Stimulated activated CD4-positive, alpha-beta T cell treated with anti-CD3 and anti-CD28 coated beads, Interleukin-12 subunit alpha, Interleukin-12 subunit beta, amount 100 ng/mL, for 24 hours (primary cell): ENCODE results near the gene BRPF1.
A peak's percentile ranks its signal among the peaks of the same experiment; 100 is the strongest.

Experiments used
- DNase-seq, 2 experiments: peaks; one replicate each; pipeline ENCODE4 v3.0.0-alpha.2; 2020; ENCODE audit warnings: low read depth in 2 of 2

Gene BRPF1

GRCh38 chr3:9701006-9701405 lies 30.5 kb upstream of the BRPF1 start:
- DNase-seq = no peak

GRCh38 chr3:9701711-9702110 lies 29.8 kb upstream of the BRPF1 start:
- DNase-seq = no peak

GRCh38 chr3:9703240-9703639 lies 28.3 kb upstream of the BRPF1 start:
- DNase-seq = no peak

GRCh38 chr3:9703736-9704346 lies 27.7 kb upstream of the BRPF1 start, which contains the start of gene CPNE9:
TSS of gene CPNE9 (plus strand) at chr3:9703833. CDS start at chr3:9703997, 164 bp downstream.
- no peak for DNase-seq

- no peak for DNase-seq
Measured at GRCh38 chr3:9704347-9705322, 26.9 kb upstream of the BRPF1 start.

GRCh38 chr3:9710174-9710739 lies 21.3 kb upstream of the BRPF1 start:
- no peak for DNase-seq

- no peak for DNase-seq
Measured at GRCh38 chr3:9712415-9712814, 19.1 kb upstream of the BRPF1 start.

GRCh38 chr3:9713142-9713541 lies 18.4 kb upstream of the BRPF1 start:
- no peak for DNase-seq

GRCh38 chr3:9715136-9715535 lies 16.4 kb upstream of the BRPF1 start:
- DNase-seq = no peak

GRCh38 chr3:9715764-9716437 lies 15.6 kb upstream of the BRPF1 start:
- DNase-seq = no peak

- no peak for DNase-seq
Measured at GRCh38 chr3:9716801-9717555, 14.6 kb upstream of the BRPF1 start.

- DNase-seq = no peak
Measured at GRCh38 chr3:9717563-9717962, 14.0 kb upstream of the BRPF1 start.

GRCh38 chr3:9718118-9718517 lies 13.4 kb upstream of the BRPF1 start:
- DNase-seq = no peak

- DNase-seq = no peak
Measured at GRCh38 chr3:9721015-9721699, 10.4 kb upstream of the BRPF1 start.

GRCh38 chr3:9721700-9722060 lies 9.9 kb upstream of the BRPF1 start:
- no peak for DNase-seq

GRCh38 chr3:9725775-9726515 lies 5.6 kb upstream of the BRPF1 start:
- DNase-seq = no peak

GRCh38 chr3:9727041-9727595 lies 4.4 kb upstream of the BRPF1 start:
- peak in 1 of 2 experiments; percentile 46 for DNase-seq

- DNase-seq = no peak
Measured at GRCh38 chr3:9727743-9728142, 3.8 kb upstream of the BRPF1 start.

GRCh38 chr3:9729419-9729818 lies 2.1 kb upstream of the BRPF1 start:
- DNase-seq = no peak
